Loucy (cell line): ENCODE data around the gene KRTCAP2.

Source experiments
- EZH2phosphoT487 ChIP-seq: fragments of 200-600 bp; IDR thresholded peaks from 2 replicates; pipeline ENCODE4 v1.6.1; 2018; ENCODE audit warnings: antibody characterized with exemption, mild to moderate bottlenecking, moderate library complexity, borderline replicate concordance
- TF ChIP-seq, protein P1 (sequence below): fragments of 200-600 bp; sonication (generic); conservative IDR thresholded peaks from 2 replicates; pipeline ENCODE4 v1.5.1; 2014; ENCODE audit warnings: mild to moderate bottlenecking, antibody characterized with exemption, low read length

DNA sequence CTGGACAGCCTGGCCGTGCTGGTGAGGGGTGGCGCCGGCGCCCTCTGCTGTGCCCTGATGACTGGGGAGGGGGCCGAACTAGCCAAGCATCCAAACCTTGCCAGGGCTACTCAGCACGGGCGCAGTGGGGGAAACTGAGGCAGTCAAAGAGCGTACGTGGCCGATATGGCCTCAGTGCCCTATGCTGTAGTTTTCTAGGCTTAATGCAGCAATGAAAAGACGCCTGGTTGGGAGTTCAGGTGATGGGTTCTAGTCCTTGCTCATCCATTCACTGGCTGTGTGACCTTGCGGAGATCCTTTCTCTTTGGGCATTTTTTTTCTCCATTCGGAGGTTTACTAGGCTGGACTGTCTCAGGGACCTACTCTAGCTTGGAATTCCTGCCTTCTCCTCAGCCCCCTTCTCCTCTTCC, 36.2 kb upstream of the KRTCAP2 start:
- TF ChIP-seq, protein P1, sequence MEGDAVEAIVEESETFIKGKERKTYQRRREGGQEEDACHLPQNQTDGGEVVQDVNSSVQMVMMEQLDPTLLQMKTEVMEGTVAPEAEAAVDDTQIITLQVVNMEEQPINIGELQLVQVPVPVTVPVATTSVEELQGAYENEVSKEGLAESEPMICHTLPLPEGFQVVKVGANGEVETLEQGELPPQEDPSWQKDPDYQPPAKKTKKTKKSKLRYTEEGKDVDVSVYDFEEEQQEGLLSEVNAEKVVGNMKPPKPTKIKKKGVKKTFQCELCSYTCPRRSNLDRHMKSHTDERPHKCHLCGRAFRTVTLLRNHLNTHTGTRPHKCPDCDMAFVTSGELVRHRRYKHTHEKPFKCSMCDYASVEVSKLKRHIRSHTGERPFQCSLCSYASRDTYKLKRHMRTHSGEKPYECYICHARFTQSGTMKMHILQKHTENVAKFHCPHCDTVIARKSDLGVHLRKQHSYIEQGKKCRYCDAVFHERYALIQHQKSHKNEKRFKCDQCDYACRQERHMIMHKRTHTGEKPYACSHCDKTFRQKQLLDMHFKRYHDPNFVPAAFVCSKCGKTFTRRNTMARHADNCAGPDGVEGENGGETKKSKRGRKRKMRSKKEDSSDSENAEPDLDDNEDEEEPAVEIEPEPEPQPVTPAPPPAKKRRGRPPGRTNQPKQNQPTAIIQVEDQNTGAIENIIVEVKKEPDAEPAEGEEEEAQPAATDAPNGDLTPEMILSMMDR, result no peak
- no peak for TF ChIP-seq EZH2phosphoT487
